HG02840 (cell line): ENCODE data around the gene EXOC3L4.
"Not testable (repeated sequence)": the region's sequence is repeated elsewhere in the genome, so short reads cannot be mapped to it uniquely, and the experiment has no call there.

Source experiments
- ATAC-seq: cut with Tn5 transposase; IDR thresholded peaks from one replicate; pipeline ENCODE4 v1.9.1; 2021; ENCODE audit warnings: mild to moderate bottlenecking, moderate library complexity, moderate number of reproducible peaks; ENCODE audit not compliant: unreplicated experiment, low FRiP score

The EXOC3L4 gene

DNA sequence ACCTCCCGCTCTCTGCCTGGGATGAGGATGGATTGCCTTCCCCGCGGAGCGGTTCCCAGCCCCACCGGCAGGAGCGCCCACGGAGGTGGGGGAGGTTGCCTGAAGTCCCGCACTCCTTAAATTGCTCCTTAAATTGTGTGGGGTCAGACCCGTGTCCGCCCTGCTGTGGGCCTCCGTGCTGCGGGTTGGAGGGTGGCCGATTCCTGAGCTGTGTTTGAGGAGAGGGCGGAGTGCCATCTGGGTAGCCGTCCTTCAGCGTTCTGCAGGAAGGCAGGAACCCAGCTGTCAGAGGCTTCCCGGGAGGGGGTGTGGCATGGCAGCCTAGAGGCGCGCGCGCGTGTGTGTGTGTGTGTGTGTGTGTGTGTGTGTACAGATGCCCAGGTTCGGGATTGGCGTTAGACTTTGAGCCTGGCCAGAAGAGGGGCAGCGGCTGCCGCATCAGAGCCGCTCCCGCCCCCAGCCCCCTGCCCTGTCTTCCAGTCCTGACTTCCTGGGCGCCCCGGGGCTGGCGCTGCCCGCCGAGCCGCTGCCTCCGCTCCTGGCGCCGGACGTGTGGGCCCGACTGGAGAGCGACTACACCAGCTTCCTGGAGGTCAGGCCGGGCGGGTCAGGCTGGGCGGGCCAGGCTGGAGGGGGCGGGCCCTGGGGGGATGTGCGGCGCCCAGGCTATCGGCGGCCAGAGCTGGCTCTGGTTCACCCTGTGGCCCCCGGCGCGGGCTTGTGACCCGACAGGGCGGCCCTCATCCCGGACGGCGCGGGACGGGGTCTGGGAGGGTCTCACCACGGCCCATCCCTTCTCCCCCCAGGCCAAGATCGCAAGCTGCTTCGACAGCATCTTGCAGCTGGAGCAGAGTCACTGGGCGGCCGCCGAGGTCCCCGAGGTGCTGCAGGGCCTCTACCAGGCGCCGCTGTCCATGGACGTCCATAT lies 9.2 kb downstream of the EXOC3L4 start:
- no peak for ATAC-seq

DNA sequence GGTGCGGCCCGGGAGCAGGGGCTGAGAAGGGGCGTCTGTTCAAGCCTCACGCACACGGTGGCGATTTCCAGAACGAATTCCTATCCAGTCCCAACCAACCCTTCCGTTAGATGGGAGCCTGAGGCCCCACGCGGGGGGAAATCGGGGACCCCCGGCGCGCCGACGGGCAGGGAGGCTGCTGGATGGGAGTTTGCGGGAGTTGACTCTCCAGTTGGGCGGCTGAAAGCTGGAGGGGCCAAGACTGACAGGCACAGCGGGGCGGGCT lies 9.8 kb downstream of the EXOC3L4 start:
- no peak for ATAC-seq

DNA sequence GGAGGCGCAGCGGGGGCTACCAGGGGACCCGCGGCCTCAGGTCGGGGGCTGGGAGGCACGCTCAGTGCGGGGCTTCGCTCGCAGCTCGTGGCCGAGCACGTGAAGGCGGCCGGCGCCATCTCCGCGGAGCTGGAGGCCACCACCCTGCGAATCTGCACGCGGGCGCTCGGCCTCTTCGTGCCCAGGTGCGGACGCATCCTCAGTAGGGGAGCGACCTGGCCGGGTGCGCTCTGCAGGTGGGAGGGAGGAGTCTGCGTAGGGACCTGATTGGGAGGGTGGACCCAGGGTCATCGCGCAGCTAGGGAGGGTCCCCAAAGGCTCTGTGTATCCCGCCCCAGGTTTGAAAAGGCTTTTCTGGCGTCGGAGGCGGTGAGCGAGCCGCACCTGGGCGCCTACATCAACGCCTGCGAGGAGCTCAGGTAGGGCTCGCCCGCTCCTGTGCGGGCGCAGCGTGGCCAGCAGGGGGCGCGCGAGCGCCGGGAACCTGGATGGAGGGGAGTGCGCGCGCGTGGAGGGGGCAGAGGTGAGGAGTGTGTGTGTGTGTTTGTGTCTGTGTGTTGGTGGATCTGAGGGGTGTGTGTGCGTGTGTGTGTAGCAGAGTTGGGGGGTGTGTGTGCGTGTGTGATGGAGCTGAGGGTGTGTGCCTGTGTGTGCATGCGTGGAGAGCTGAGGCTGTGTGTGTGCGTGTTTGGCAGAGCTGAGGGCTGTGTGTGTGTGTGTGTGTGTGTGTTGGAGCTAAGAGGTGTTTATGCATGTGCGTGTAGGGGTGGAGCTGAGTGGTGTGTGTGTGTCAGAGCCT lies 10.3 kb downstream of the EXOC3L4 start:
- no peak for ATAC-seq

DNA sequence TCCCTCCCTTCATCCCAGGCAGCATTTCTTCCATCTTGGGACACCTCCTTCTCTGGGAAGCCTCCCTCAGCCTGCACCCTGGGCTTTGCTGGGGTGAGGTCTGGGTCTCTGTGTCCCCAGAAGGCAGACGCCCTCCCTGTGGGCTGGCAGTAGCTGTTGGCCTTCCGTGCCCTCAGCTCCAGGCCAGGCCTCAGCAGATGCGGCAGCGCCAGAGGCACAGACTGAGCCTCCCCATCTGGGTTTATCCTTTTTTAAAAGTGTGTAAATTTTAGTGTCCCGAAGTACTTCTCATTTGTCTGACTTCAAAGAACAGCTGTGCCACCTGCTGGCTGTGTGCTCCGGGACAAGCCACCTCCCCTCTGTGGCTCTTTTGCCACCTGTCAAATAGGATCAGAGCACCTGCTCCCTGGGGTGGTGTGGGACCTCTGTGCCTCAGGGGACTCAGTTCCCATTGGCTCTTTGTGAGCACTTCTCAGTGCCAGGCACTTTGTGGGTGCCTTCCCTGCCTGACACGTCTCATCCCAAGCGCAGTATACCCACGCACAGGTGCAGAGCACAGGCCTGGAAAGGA lies 11.1 kb downstream of the EXOC3L4 start:
- no peak for ATAC-seq

DNA sequence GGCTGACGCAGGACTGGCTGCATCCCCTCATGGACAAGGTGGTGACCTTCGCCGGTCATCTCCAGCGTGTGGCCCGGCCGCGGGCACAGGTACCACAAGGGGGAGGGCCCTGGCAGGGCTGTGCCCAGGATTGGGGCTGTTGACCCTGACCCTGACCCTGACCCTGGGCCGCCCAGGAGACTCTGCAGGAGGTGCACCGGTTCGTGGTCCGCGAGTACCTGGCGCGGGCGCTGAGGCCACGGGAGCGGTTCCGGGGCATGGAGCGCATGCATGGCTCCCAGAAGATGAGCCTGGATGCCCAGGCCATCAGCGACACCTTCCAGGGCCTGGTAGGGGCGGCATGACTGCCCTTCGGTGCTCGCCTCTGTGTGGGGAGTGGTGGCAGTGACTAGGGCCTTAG lies 12.9 kb downstream of the EXOC3L4 start:
- no peak for ATAC-seq

DNA sequence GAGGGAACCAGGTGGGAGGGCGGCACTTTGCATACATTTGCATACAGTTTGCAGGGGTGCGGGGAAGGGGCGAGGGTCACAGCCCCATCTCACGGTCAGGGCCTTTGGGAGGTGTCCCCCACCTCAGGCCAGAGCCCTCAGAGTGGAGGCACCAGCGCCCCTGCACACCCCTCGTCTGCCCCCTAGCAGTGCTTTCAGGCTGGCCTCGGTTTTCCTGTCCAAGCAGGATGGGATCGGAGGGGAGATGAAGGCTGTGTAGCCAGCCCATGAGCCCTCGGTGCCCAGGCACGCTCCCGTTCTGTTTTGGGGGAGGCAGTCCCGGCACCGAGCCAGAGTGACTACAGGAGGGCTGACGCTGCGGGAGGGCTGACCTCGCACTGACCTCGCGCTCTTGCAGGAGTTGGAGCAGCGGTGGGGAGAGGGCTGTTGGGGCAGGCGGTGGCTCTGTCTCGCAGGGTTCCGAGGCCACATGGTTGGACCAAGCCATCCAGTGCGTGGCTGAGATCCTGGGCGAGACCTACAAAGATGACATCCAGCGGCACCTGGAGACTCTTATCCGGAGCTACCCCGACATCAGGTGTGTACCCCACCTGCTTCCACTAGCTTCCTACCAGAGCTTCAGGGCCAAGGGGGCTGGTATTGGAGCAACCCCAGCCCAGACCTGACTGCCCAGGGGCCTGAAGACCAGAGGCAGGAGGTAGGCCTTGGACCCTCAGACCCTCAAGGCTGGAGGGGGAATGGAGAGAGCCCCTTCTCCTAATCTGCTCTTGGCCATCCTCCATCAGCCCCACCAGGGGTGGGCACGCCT lies 13.6 kb downstream of the EXOC3L4 start:
- ATAC-seq, result no peak

DNA sequence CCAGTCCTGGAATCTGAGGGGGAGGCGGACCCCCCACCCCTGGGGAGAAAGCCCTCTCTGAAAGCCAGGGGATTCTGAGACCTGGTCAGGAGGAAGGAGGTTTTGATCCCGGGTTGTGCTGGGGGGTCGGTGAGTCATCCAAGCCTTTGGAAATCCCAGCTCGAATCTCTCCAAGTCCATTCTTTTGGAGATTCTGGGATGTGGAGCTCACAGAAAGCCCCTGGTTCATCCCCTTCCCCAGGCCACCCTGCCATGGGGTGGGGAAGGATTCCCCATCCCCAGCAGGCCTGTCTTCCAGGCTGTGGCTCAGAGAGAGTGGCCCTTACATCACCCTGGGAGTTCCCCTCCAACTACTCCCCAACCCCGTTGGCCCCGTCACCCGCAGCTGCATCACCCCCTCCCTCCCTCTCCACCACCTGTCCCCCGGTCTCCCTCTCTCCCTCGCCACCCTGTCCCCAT lies 14.3 kb downstream of the EXOC3L4 start:
- no peak for ATAC-seq

DNA sequence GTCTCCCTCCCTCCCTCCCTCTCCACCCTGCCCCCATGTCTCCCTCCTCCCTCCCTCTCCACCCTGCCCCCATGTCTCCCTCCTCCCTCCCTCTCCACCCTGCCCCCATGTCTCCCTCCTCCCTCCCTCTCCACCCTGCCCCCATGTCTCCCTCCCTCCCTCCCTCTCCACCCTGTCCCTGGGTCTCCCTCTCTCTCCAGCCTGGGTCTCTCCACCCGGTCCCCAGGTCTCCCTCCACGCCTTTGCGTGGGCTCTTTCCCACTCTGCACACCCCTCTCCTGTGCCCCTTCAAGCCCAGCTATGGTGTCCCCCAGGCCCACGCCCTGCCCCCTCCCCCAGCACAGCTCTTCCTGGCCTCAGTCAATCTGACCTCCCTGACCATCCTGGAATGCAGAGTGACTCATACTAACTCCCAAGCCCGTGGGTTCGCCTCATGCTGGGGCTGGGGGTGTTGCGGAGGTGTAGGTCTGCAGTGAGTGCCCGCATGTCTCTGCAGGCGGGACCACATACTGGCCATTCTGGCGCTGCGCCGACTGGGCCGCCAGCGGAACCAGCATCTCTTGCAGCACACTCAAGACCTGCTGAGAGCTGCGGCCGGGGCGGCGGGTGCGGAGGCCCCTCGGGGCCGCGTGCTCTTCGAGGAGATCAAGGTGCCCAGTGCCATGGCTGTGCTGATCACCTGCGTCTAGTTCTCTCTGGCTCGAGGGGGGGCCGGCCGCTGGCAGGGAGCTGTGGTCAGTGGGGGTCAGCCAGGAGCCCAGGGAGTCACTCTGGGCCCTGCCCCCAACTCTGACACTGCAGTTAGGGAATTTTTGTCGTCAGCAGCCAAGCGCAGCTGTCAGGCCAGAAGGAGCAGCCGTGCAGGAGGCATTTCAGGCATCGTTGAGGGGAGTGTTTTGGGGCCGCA lies 15.3 kb downstream of the EXOC3L4 start:
- ATAC-seq, result no peak

DNA sequence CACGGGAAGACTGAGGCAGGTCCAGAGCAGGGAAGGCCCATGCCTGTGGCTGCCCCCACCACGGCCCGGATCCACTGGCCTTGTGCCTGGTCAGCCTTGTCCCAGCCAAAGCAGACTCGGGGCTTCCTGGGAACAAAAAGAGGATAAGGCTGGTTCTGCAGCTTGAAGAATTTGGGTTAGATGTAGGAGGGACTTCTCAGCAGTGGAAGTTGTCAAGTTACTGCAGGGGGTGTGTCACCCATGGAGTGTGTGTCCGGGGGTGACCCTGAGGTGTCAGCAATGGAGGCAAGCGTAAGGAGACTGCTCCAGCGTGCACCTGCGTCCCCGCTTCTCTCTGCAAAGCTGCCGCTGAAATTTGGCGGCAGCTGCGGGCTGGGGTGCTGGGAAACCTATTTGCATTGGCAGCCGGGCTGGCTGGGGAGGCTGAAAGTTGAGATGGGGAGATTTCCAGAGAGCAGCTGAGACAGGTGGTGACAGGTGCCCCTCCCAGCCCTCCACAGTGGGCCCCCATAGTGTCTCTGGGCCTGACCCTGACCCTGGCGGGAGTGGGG lies 16.2 kb downstream of the EXOC3L4 start:
- no peak for ATAC-seq

DNA sequence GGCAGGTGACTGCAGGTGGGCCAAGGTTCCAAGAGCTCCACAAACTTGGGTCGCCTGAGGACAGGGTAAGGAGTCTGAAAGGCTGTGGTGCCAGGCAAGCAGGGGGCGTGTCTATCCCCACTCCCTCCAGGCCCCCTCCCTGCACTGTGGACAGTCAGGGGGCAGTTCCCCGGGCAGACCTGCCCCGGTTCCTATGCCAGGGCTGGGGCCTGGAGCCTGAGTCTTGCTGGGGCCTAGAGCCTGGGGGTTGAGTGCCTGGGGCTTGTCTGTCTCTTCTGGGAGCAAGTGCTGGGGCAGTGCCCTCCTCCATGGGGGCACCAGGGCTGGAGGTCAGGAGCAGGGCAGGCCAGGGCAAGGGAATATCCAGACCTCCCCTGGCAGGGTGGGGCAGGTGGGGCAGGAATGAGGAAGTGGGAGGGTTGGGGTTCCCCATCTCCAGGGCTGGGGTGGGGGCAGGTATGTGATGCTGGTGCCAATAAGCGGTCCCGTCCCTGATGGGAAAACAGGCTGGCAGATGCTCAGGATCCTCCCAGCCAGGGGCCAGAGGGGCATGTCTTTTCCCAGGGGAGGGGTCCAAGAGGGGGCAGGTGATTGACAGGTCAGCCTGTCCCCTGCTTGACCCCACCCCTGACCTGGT lies 16.8 kb downstream of the EXOC3L4 start:
- no peak for ATAC-seq

DNA sequence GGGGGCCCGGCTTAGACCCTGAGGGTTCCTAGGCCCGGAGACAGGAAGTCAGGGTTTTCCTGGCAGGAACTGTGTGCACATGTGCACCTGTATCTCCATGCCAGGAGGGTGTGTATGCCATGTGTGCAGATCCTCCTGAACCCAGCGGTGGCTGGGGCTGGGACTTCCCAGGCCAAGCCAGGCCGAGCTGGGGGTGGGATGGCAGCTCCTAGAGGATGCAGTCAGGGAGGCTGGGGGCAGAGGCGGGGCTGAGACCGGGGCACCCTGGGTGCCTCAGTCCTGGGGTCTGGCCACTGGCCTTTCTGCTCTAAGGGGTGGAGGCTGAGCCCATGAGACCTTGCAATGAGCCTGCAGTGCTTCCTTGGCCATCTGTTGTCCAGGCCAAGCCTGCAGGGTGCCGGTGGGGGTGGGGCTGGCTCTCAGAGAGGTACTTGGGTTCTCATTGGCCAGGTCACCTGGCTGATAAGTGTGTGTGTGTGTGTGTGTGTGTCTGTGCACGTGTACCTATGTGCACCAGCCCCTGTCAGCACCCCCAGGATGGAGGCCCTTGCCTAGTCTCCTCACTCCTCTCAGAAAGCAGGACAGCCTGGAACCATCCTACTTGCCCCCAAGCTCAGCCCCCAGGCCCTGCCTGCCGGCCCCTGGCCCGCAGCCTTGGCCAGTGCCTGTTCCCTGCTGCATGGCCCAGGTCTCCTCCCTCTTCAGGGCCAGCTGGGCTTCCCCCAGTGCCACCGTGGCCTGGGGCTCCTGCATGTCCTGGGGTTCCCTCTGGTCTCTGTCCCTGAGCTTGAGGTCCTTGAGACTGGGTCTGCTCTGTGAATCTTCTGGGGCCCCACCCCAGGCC lies 18.1 kb downstream of the EXOC3L4 start:
- no peak for ATAC-seq

DNA sequence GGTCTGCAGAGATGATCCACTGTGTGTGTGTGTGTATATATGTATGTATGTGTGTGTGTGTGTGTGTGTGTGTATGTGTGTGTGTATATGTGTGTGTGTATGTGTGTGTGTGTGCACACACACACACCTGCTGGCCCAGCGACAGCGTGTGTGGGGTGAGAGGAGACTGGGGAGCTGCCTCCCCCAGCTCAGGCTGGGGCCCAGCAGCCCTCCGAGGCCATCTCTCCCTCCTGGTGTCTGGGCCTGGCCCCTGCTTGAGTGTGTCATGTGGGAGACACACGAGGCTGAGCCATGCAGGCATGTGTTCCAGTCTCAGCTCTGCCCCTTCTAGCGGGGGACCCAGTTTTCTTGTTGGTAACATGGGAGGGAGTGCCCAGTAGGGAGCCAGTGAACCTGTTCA lies 18.8 kb downstream of the EXOC3L4 start:
- no peak for ATAC-seq

DNA sequence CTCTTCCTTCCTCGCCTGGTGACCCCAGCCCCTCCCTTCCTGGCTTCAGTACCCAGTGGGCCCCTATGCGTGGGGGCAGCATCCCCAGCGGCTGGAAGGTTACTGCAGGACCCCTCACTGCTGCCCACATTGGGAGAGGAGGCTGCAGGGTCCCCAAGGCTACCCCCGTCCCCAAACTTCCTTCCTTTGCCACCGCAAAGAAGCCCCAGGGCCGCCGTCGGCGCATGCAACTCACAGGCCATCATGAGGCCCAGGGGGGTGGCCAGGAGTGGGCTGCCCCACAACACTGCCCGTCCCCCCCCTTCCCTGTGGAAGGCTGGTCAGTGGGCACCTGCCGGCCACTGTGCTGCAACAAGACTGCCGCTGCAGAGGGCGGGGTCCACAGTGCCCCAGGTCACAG lies 19.2 kb downstream of the EXOC3L4 start:
- no peak for ATAC-seq

DNA sequence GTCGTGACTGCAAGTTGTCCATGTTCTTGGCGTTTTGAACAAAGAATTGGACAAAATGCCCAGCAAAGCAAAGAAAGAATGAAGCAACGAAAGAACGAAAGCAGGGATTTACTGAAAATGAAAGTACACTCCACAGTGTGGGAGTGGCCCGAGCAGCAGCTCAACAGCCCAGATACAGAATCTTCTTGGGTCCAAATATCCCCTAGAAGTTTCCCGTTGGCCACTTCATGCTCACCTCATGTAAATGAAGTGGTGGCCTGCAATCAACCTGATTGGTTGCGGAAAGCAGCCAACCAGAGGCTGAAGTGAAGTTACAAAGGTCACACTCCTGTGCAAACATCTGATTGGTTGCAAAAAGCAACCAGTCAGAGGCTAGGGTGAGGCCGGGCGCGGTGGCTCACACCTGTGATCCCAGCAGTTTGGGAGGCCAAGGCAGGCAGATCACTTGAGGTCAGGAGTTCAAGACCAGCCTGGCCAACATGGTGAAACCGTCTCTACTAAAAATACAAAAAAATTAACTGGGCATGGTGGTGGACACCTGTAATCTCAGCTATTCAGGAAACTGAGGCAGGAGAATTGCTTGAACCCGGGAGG lies 20.7 kb downstream of the EXOC3L4 start:
- not testable (repeated sequence) for ATAC-seq

DNA sequence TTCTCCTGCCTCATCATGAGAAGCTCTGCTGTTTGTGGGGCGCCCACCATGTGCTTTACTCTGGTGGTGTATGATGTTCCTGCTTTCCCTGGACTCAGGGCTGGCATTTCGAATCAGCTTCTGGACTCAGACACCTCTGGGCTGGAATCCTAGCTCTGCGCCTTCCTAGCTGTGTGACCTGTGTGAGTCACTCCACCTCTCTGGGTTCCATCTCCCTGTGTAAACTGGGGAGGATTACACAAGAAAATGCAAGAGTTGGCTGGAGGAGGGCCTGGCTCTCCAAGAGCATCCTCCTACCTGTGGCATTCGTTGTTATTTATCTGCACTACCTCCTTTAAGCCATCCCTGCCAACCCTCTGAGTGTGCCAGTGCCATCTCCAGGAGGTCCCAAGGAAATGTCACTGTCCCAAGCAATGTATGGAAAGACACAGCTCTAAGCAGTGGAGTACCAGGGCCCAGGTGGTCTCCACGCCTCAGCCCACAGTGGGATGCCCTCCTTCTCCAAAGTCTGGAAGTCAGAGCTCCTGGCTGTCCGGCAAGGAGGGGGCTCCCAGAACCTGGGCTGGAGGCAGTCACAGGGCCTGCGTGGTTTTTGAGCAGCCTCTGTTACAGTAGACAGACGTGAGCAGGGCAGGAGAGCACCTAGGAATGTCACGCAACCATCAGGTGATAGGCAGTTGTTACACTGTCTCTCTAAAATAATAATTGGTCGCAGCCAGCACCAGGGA lies 21.5 kb downstream of the EXOC3L4 start:
- no peak for ATAC-seq

DNA sequence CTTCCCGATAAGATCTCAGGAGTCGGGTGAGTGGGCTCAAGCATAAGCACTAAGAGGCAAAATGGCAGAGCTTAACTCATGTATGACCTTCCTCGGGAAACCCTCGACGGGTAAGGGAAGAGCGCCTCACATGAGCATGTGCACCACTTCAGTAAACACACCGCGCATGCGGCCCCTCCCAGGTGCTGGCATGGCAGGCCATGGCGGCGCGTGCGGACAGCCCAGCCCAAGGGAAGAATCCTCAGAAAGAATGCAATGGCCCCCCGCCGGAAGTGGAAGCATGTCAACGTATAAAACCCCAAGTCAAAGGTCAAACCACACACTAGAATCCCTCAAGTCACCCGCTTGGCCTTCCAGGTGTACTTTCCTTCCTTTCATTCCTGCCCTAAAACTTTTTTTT lies 22.1 kb downstream of the EXOC3L4 start:
- no peak for ATAC-seq

DNA sequence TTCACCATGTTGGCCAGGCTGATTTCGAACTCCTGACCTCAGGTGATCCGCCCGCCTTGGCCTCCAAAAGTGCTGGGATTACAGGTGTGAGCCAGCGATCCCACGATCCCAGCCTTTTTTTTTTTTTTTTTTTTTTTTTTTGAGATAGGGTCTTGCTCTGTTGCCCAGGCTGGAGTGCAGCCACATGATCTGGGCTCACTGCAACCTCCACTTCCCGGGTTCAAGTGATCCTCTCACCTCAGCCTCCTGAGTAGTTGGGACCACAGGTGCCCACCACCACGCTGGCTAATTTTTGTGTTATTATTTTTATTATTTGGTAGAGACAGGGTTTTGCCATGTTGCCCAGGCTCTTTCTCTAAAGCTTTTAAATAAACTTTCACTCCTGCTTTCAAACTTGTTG lies 23.0 kb downstream of the EXOC3L4 start:
- ATAC-seq, result not testable (repeated sequence)
